Airway epithelial cell (primary cell): ENCODE measurements around the gene MGST1. TPM values are rescaled to one million over a fixed set of nuclear protein-coding genes. Genes with fewer than 3 reads are reported as not detected.

Experiments
- total RNA-seq: library from RNA; depleted of rRNA; stranded (reverse); fragments of >200 nt; gene quantifications from 2 replicates; pipeline ENCODE4 v1.2.3, GENCODE V29; 2015

MGST1 gene
- 276 and 301 TPM in 2 replicates for total RNA-seq

GRCh38 chr12:16347391-16348298 is at the start of gene MGST1:
TSS of gene MGST1 (plus strand) at chr12:16347645. CDS start at chr12:16354253, 6,608 bp downstream.

Other genes starting within 250 kb of the MGST1 start
- not detected in 2 replicates for gene SLC15A5, start 70.0 kb upstream of the MGST1 start, total RNA-seq